Uterus (tissue), 2 donors: ENCODE measurements around the gene TTC8.

Source experiments
- POLR2A ChIP-seq, 2 donors: fragments of 450-650 bp; IDR thresholded peaks; one replicate each; pipeline ENCODE4 v1.6.1; 2016; ENCODE audit warnings: antibody characterized with exemption in 2 of 2, mild to moderate bottlenecking in 1 of 2, moderate library complexity in 1 of 2
- TF ChIP-seq, protein P1 (sequence below), 4 experiments: fragments of 200-600 bp in 2 of 4; fragments of 450-650 bp in 2 of 4; sonication (generic) in 2 of 4; IDR thresholded peaks; one replicate each; pipeline ENCODE4 v1.5.1; 2016 to 2019; ENCODE audit warnings: antibody characterized with exemption in 4 of 4, mild to moderate bottlenecking in 2 of 4, moderate library complexity in 1 of 4

DNA sequence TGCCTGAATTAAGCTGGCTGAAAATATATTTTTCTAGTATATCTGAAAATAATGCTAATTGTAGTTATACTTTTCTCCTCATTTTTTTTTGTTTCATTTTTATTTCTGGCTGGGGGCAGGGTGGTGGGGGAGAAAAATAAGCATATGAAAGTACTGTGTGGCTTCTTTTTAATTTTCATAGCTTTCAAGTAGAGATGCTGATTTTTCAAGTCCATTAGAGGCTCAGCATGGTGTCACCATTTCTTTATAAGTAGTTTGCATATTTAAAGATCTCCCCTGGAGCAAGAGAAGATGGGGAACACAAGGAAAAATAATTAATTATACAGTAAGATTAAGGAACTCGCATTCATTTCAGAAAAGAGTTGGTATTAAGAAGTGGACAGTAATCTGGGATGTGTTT is 27.1 kb downstream of the TTC8 start:
- TF ChIP-seq, protein P1, sequence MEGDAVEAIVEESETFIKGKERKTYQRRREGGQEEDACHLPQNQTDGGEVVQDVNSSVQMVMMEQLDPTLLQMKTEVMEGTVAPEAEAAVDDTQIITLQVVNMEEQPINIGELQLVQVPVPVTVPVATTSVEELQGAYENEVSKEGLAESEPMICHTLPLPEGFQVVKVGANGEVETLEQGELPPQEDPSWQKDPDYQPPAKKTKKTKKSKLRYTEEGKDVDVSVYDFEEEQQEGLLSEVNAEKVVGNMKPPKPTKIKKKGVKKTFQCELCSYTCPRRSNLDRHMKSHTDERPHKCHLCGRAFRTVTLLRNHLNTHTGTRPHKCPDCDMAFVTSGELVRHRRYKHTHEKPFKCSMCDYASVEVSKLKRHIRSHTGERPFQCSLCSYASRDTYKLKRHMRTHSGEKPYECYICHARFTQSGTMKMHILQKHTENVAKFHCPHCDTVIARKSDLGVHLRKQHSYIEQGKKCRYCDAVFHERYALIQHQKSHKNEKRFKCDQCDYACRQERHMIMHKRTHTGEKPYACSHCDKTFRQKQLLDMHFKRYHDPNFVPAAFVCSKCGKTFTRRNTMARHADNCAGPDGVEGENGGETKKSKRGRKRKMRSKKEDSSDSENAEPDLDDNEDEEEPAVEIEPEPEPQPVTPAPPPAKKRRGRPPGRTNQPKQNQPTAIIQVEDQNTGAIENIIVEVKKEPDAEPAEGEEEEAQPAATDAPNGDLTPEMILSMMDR (IDR thresholded peaks at IDR 0.05) = no peak
- TF ChIP-seq POLR2A (IDR thresholded peaks at IDR 0.05) = no peak
